Caco-2 (cell line): ENCODE data around the gene CERS1. TPM values are rescaled to one million over a fixed set of nuclear protein-coding genes. Genes with fewer than 3 reads are reported as not detected.

Experiments used
- BruUV-seq: library from RNA; stranded (reverse); fragments of 400-500 nt; replicated peaks from 2 replicates; lab custom pipeline; 2021; lab: Mats Ljungman, UMichigan
- CTCF ChIA-PET: fragments of 300-600 bp; sonication (Branson Sonifier 250); formaldehyde crosslinking; loops from one replicate; lab custom pipeline; 2022; ENCODE audit warnings: antibody characterized with exemption; lab: Charles Lee
- POLR2A ChIA-PET: fragments of 300-600 bp; sonication (Branson Sonifier 250); formaldehyde crosslinking; loops from one replicate; lab custom pipeline; 2022; ENCODE audit warnings: antibody characterized with exemption; lab: Charles Lee
- DNase-seq, 2 experiments: peaks; one replicate each; pipeline versions ENCODE4 v3.0.0 to v3.0.0-alpha.2; 2020 to 2022
- H3K27me3 ChIP-seq: replicated peaks from 2 replicates; pipeline ENCODE4 v1.6.0; 2011; ENCODE audit warnings: low read length; ENCODE audit not compliant: control insufficient read depth, insufficient read depth
- H3K36me3 ChIP-seq: 2 replicates; pipeline ENCODE4 v1.5.1; 2011; ENCODE audit warnings: low read length; ENCODE audit not compliant: control insufficient read depth, insufficient read depth
- H3K4me1 ChIP-seq: fragments of 250-450 bp; sonication (Bioruptor Pico); 2 replicates; pipeline ENCODE4 v1.5.1; 2020; ENCODE audit warnings: mild to moderate bottlenecking
- H3K4me3 ChIP-seq: 2 replicates; pipeline ENCODE4 v1.5.1; 2011; ENCODE audit warnings: low read depth, mild to moderate bottlenecking, control low read depth, low read length
- H3K9me3 ChIP-seq: fragments of 250-450 bp; sonication (Bioruptor Pico); 2 replicates; pipeline ENCODE4 v1.5.1; 2020; ENCODE audit warnings: mild to moderate bottlenecking, moderate library complexity
- H3K27ac Mint-ChIP-seq: one replicate; pipeline ENCODE4 v1.8.0; 2022; ENCODE audit warnings: mixed read lengths; ENCODE audit not compliant: unreplicated experiment
- H3K27me3 Mint-ChIP-seq: one replicate; pipeline ENCODE4 v1.8.0; 2022; ENCODE audit warnings: mixed read lengths; ENCODE audit not compliant: insufficient read depth, unreplicated experiment
- H3K36me3 Mint-ChIP-seq: one replicate; pipeline ENCODE4 v1.8.0; 2022; ENCODE audit warnings: mild to moderate bottlenecking, mixed read lengths; ENCODE audit not compliant: insufficient read depth, unreplicated experiment
- H3K4me1 Mint-ChIP-seq: one replicate; pipeline ENCODE4 v1.8.0; 2022; ENCODE audit warnings: low read depth, mixed read lengths; ENCODE audit not compliant: unreplicated experiment
- H3K4me3 Mint-ChIP-seq: one replicate; pipeline ENCODE4 v1.8.0; 2022; ENCODE audit warnings: mild to moderate bottlenecking, moderate library complexity, mixed read lengths; ENCODE audit not compliant: unreplicated experiment
- H3K9me3 Mint-ChIP-seq: one replicate; pipeline ENCODE4 v1.8.0; 2022; ENCODE audit warnings: mixed read lengths; ENCODE audit not compliant: unreplicated experiment
- CTCF ChIP-seq, 2 experiments: fragments of 200-600 bp in 1 of 2; IDR thresholded peaks; 1 replicate in 1 of 2; 2 replicates in 1 of 2; pipeline versions ENCODE4 v1.5.1 to v1.8.0; 2011 to 2022; ENCODE audit warnings: antibody characterized with exemption in 1 of 2, control low read depth in 1 of 2, inconsistent platforms in 1 of 2, low read depth in 1 of 2, low read length in 1 of 2, mild to moderate bottlenecking in 1 of 2, moderate library complexity in 1 of 2; ENCODE audit not compliant: insufficient read depth in 1 of 2, severe bottlenecking in 1 of 2, unreplicated experiment in 1 of 2
- intact Hi-C: fragments of 100-400 bp; cut with micrococcal nuclease; formaldehyde crosslinking; loops from one replicate; pipeline ENCODE4 v1.10.0; 2022; ENCODE audit not compliant: unreplicated experiment
- total RNA-seq: library from RNA; stranded (reverse); gene quantifications from 2 replicates; pipeline ENCODE4 v1.2.3, GENCODE V29; 2022

CERS1 gene
- total RNA-seq, 1 experiment from 2014 or later = 20.3 TPM

GRCh38 chr19:18900700-18901481 is 4.9 kb upstream of the CERS1 start:
- Histone ChIP-seq H3K4me1 (peaks cover 17% of the 10 kb centered on the region), H3K9me3 (no peaks in the 10 kb centered on the region), H3K4me3 (no peak overlapping the region), H3K27me3 (no peaks in the 10 kb centered on the region), H3K36me3 (no peaks in the 10 kb centered on the region)
- ChIA-PET POLR2A (interaction anchor here (1.0 kb wide), 1 partner anchor 19 kb away, joined by 3 read pairs; the partner anchor contains the start of gene DDX49), CTCF (interaction anchor here (1.5 kb wide), 1 partner anchor 86 kb away, joined by 4 read pairs; no protein-coding TSS in a partner anchor)
- no peaks in the 10 kb centered on the region for H3K9me3 Mint-ChIP-seq
- H3K27me3 Mint-ChIP-seq = no peaks in the 10 kb centered on the region
- H3K27ac Mint-ChIP-seq = no peak overlapping the region
- no peak overlapping the region for H3K4me3 Mint-ChIP-seq
- no peak for TF ChIP-seq CTCF (IDR thresholded peaks at IDR 0.05; ENCODE audit: insufficient read depth in 1 of 2, low read depth in 1 of 2, low read length in 1 of 2, severe bottlenecking in 1 of 2, unreplicated experiment in 1 of 2)
- intact Hi-C loops = no loop called here
- no peaks in the 10 kb centered on the region for H3K4me1 Mint-ChIP-seq
- no TSS peak for BruUV-seq
- peaks cover 27% of the 10 kb centered on the region for H3K36me3 Mint-ChIP-seq
- DNase-seq = no peak

GRCh38 chr19:18899624-18900560 is 3.9 kb upstream of the CERS1 start:
- H3K9me3 Mint-ChIP-seq = no peaks in the 10 kb centered on the region
- H3K4me1 Mint-ChIP-seq = no peaks in the 10 kb centered on the region
- no peaks in the 10 kb centered on the region for H3K27me3 ChIP-seq
- BruUV-seq = no TSS peak
- peaks cover 17% of the 10 kb centered on the region for H3K4me1 ChIP-seq
- no peak for DNase-seq
- no peaks in the 10 kb centered on the region for H3K9me3 ChIP-seq
- H3K27me3 Mint-ChIP-seq = no peaks in the 10 kb centered on the region
- intact Hi-C loops = no loop called here
- no peaks in the 10 kb centered on the region for H3K36me3 ChIP-seq
- TF ChIP-seq CTCF (IDR thresholded peaks at IDR 0.05; ENCODE audit: insufficient read depth in 1 of 2, low read depth in 1 of 2, low read length in 1 of 2, severe bottlenecking in 1 of 2, unreplicated experiment in 1 of 2) = no peak
- H3K36me3 Mint-ChIP-seq = peaks cover 19% of the 10 kb centered on the region
- H3K4me3 Mint-ChIP-seq = no peak overlapping the region
- no peak overlapping the region for H3K4me3 ChIP-seq
- POLR2A ChIA-PET = interaction anchor here (0.5 kb wide), 1 partner anchor 29 kb away, joined by 3 read pairs; no protein-coding TSS in a partner anchor
- CTCF ChIA-PET = interaction anchor here (1.5 kb wide), 1 partner anchor 87 kb away, joined by 4 read pairs; no protein-coding TSS in a partner anchor
- H3K27ac Mint-ChIP-seq = no peak overlapping the region
